Caco-2 (cell line): ENCODE measurements around the gene ALOX12B. TPM values are rescaled to one million over a fixed set of nuclear protein-coding genes. Genes with fewer than 3 reads are reported as not detected.

ENCODE experiments used
- BruUV-seq: library from RNA; stranded (reverse); fragments of 400-500 nt; replicated peaks from 2 replicates; lab custom pipeline; 2021; lab: Mats Ljungman, UMichigan
- CTCF ChIA-PET: fragments of 300-600 bp; sonication (Branson Sonifier 250); formaldehyde crosslinking; loops from one replicate; lab custom pipeline; 2022; ENCODE audit warnings: antibody characterized with exemption; lab: Charles Lee
- POLR2A ChIA-PET: fragments of 300-600 bp; sonication (Branson Sonifier 250); formaldehyde crosslinking; loops from one replicate; lab custom pipeline; 2022; ENCODE audit warnings: antibody characterized with exemption; lab: Charles Lee
- DNase-seq, 2 experiments: peaks; one replicate each; pipeline versions ENCODE4 v3.0.0 to v3.0.0-alpha.2; 2020 to 2022
- H3K27me3 ChIP-seq: replicated peaks from 2 replicates; pipeline ENCODE4 v1.6.0; 2011; ENCODE audit warnings: low read length; ENCODE audit not compliant: control insufficient read depth, insufficient read depth
- H3K36me3 ChIP-seq: 2 replicates; pipeline ENCODE4 v1.5.1; 2011; ENCODE audit warnings: low read length; ENCODE audit not compliant: control insufficient read depth, insufficient read depth
- H3K4me1 ChIP-seq: fragments of 250-450 bp; sonication (Bioruptor Pico); 2 replicates; pipeline ENCODE4 v1.5.1; 2020; ENCODE audit warnings: mild to moderate bottlenecking
- H3K4me3 ChIP-seq: 2 replicates; pipeline ENCODE4 v1.5.1; 2011; ENCODE audit warnings: low read depth, mild to moderate bottlenecking, control low read depth, low read length
- H3K9me3 ChIP-seq: fragments of 250-450 bp; sonication (Bioruptor Pico); 2 replicates; pipeline ENCODE4 v1.5.1; 2020; ENCODE audit warnings: mild to moderate bottlenecking, moderate library complexity
- H3K27ac Mint-ChIP-seq: one replicate; pipeline ENCODE4 v1.8.0; 2022; ENCODE audit warnings: mixed read lengths; ENCODE audit not compliant: unreplicated experiment
- H3K27me3 Mint-ChIP-seq: one replicate; pipeline ENCODE4 v1.8.0; 2022; ENCODE audit warnings: mixed read lengths; ENCODE audit not compliant: insufficient read depth, unreplicated experiment
- H3K36me3 Mint-ChIP-seq: one replicate; pipeline ENCODE4 v1.8.0; 2022; ENCODE audit warnings: mild to moderate bottlenecking, mixed read lengths; ENCODE audit not compliant: insufficient read depth, unreplicated experiment
- H3K4me1 Mint-ChIP-seq: one replicate; pipeline ENCODE4 v1.8.0; 2022; ENCODE audit warnings: low read depth, mixed read lengths; ENCODE audit not compliant: unreplicated experiment
- H3K4me3 Mint-ChIP-seq: one replicate; pipeline ENCODE4 v1.8.0; 2022; ENCODE audit warnings: mild to moderate bottlenecking, moderate library complexity, mixed read lengths; ENCODE audit not compliant: unreplicated experiment
- H3K9me3 Mint-ChIP-seq: one replicate; pipeline ENCODE4 v1.8.0; 2022; ENCODE audit warnings: mixed read lengths; ENCODE audit not compliant: unreplicated experiment
- CTCF ChIP-seq, 2 experiments: fragments of 200-600 bp in 1 of 2; IDR thresholded peaks; 1 replicate in 1 of 2; 2 replicates in 1 of 2; pipeline versions ENCODE4 v1.5.1 to v1.8.0; 2011 to 2022; ENCODE audit warnings: antibody characterized with exemption in 1 of 2, control low read depth in 1 of 2, inconsistent platforms in 1 of 2, low read depth in 1 of 2, low read length in 1 of 2, mild to moderate bottlenecking in 1 of 2, moderate library complexity in 1 of 2; ENCODE audit not compliant: insufficient read depth in 1 of 2, severe bottlenecking in 1 of 2, unreplicated experiment in 1 of 2
- intact Hi-C: fragments of 100-400 bp; cut with micrococcal nuclease; formaldehyde crosslinking; loops from one replicate; pipeline ENCODE4 v1.10.0; 2022; ENCODE audit not compliant: unreplicated experiment
- total RNA-seq: library from RNA; stranded (reverse); gene quantifications from 2 replicates; pipeline ENCODE4 v1.2.3, GENCODE V29; 2022

ALOX12B gene
- total RNA-seq, 1 experiment from 2014 or later, result 0.34 TPM

- no peaks in the 10 kb centered on the region for H3K9me3 Mint-ChIP-seq
- POLR2A ChIA-PET, result no interaction called here
- Histone ChIP-seq H3K36me3 (no peaks in the 10 kb centered on the region), H3K4me3 (peak within 1 kb of the TSS; percentile 63), H3K27me3 (no peaks in the 10 kb centered on the region; the same call in 1 of the 2 replicates), H3K9me3 (no peaks in the 10 kb centered on the region), H3K4me1 (no peaks in the 10 kb centered on the region; the same call in 1 of the 2 replicates)
- H3K27ac Mint-ChIP-seq, result peak within 1 kb of the TSS; percentile 92
- DNase-seq, result peak; percentile 34 to 52
- BruUV-seq, result no TSS peak
- intact Hi-C loops, result loop anchor here (2.0 to 5.0 kb wide), 3 partner anchors 36 to 69 kb away; no protein-coding TSS in a partner anchor
- H3K27me3 Mint-ChIP-seq, result peaks cover 6% of the 10 kb centered on the region
- peaks cover 38% of the 10 kb centered on the region for H3K36me3 Mint-ChIP-seq
- CTCF ChIA-PET, result interaction anchor here (0.6 to 1.9 kb wide), 3 partner anchors 25 to 58 kb away, joined by 4 to 12 read pairs (median 4); no protein-coding TSS in a partner anchor
- peaks cover 17% of the 10 kb centered on the region for H3K4me1 Mint-ChIP-seq
- no peak for TF ChIP-seq CTCF (IDR thresholded peaks at IDR 0.05; ENCODE audit: insufficient read depth in 1 of 2, low read depth in 1 of 2, low read length in 1 of 2, severe bottlenecking in 1 of 2, unreplicated experiment in 1 of 2)
- H3K4me3 Mint-ChIP-seq, result peak within 1 kb of the TSS; percentile 87
Measured at GRCh38 chr17:8117980-8118768, 30.7 kb upstream of the ALOX12B start, which contains the start of gene ALOXE3. ALOXE3 (minus strand) TSS chr17:8118514; CDS start chr17:8117990, 524 bp downstream.

DNA sequence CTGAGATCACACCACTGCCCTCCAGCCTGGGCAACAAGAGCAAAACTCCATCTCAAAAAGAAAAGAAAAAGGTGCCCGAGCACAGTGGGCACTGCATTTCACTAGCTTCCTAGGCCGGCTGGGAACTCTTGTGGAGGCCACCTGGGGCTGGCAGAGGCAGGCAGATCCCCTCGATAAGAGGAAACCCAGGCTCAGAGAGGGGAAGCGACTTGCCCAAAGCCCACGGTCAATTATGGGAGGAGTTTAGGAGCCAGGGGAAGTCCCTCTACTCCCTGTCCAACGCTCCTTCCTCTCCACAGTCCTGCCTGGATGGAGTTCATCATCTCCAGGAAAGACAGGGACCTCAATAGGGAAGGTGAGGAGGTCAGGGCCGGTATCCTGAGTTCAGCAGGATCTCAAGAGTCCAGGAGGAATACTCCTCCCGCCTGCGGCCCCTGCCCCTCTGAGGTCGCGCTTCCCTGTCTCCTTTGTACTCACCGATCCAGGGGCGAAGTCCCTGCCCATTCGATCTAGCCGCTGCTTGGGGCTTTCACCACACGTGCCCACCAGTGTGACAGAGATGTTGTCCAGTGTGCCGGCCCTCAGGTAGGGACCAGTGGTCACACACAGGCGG lies 30.0 kb upstream of the ALOX12B start:
- Mint-ChIP-seq H3K27ac (no peak overlapping the region), H3K36me3 (peaks cover 38% of the 10 kb centered on the region), H3K9me3 (no peaks in the 10 kb centered on the region), H3K27me3 (peaks cover 6% of the 10 kb centered on the region), H3K4me3 (peak overlapping the region; percentile 87), H3K4me1 (peaks cover 17% of the 10 kb centered on the region)
- Histone ChIP-seq H3K4me1 (no peaks in the 10 kb centered on the region; the same call in 1 of the 2 replicates), H3K9me3 (no peaks in the 10 kb centered on the region), H3K4me3 (peak overlapping the region; percentile 63), H3K27me3 (no peaks in the 10 kb centered on the region), H3K36me3 (no peaks in the 10 kb centered on the region)
- CTCF ChIA-PET, result interaction anchor here (1.0 kb wide), 1 partner anchor 44 kb away, joined by 4 read pairs; no protein-coding TSS in a partner anchor
- DNase-seq, result no peak
- no TSS peak for BruUV-seq
- no peak for TF ChIP-seq CTCF (IDR thresholded peaks at IDR 0.05; ENCODE audit: insufficient read depth in 1 of 2, low read depth in 1 of 2, low read length in 1 of 2, severe bottlenecking in 1 of 2, unreplicated experiment in 1 of 2)
- intact Hi-C loops, result loop anchor here (5.0 kb wide), 1 partner anchor 35 kb away; no protein-coding TSS in a partner anchor
- POLR2A ChIA-PET, result no interaction called here

GRCh38 chr17:8116776-8117175 lies 29.3 kb upstream of the ALOX12B start:
- H3K9me3 Mint-ChIP-seq, result no peaks in the 10 kb centered on the region
- no peaks in the 10 kb centered on the region; the same call in 1 of the 2 replicates for H3K4me1 ChIP-seq
- DNase-seq, result no peak
- intact Hi-C loops, result loop anchor here (5.0 kb wide), 1 partner anchor 34 kb away; no protein-coding TSS in a partner anchor
- ChIA-PET CTCF (no interaction called here), POLR2A (no interaction called here)
- H3K27me3 Mint-ChIP-seq, result peaks cover 6% of the 10 kb centered on the region
- BruUV-seq, result no TSS peak
- H3K36me3 ChIP-seq, result no peaks in the 10 kb centered on the region
- H3K4me1 Mint-ChIP-seq, result peaks cover 17% of the 10 kb centered on the region
- no peak overlapping the region for H3K27ac Mint-ChIP-seq
- no peak overlapping the region for H3K4me3 Mint-ChIP-seq
- H3K4me3 ChIP-seq, result no peak overlapping the region
- peaks cover 38% of the 10 kb centered on the region for H3K36me3 Mint-ChIP-seq
- no peak for TF ChIP-seq CTCF (IDR thresholded peaks at IDR 0.05; ENCODE audit: insufficient read depth in 1 of 2, low read depth in 1 of 2, low read length in 1 of 2, severe bottlenecking in 1 of 2, unreplicated experiment in 1 of 2)
- no peaks in the 10 kb centered on the region for H3K27me3 ChIP-seq
- H3K9me3 ChIP-seq, result no peaks in the 10 kb centered on the region
